Astrocyte (in vitro differentiated cells and primary cell): Measurements from ENCODE around the gene GTPBP2. TPM values are rescaled to one million over a fixed set of nuclear protein-coding genes. Genes with fewer than 3 reads are reported as not detected.

ENCODE experiments used
- total RNA-seq: library from RNA; stranded (reverse); gene quantifications from 2 replicates; pipeline ENCODE4 v1.2.1, GENCODE V29; 2021

The GTPBP2 gene
- total RNA-seq, 1 donor from 2014 or later = 86.6 TPM

Other genes with a start within 250 kb of the GTPBP2 start
- gene ABCC10, start 201.7 kb downstream of the GTPBP2 start, total RNA-seq = 37.2 and 40.8 TPM in 2 replicates
- gene DLK2, start 173.7 kb downstream of the GTPBP2 start, total RNA-seq = 0.41 and 0.68 TPM in 2 replicates
- gene TJAP1, start 151.7 kb downstream of the GTPBP2 start, total RNA-seq = 26.6 and 28.3 TPM in 2 replicates
- 0.30 and 0.31 TPM in 2 replicates for gene LRRC73, start 118.9 kb downstream of the GTPBP2 start, total RNA-seq
- gene YIPF3, start 112.3 kb downstream of the GTPBP2 start, total RNA-seq = 132 and 141 TPM in 2 replicates
- gene POLR1C, start 112.2 kb downstream of the GTPBP2 start, total RNA-seq = 41.8 and 46.2 TPM in 2 replicates
- gene XPO5, start 53.2 kb downstream of the GTPBP2 start, total RNA-seq = 53.0 and 62.6 TPM in 2 replicates
- gene POLH, start 53.1 kb downstream of the GTPBP2 start, total RNA-seq = 53.0 and 58.0 TPM in 2 replicates
- gene MAD2L1BP, start 6.6 kb upstream of the GTPBP2 start, total RNA-seq = 28.0 and 32.2 TPM in 2 replicates
- 0.30 and 0.55 TPM in 2 replicates for gene RSPH9, start 15.8 kb upstream of the GTPBP2 start, total RNA-seq
- gene MRPS18A, start 58.5 kb upstream of the GTPBP2 start, total RNA-seq = 33.5 and 38.3 TPM in 2 replicates
- gene VEGFA, start 140.9 kb upstream of the GTPBP2 start, total RNA-seq = 144 and 154 TPM in 2 replicates